ENCODE data around the gene KRT34.
"Not testable (repeated sequence)": the region's sequence is repeated elsewhere in the genome, so short reads cannot be mapped to it uniquely, and the experiment has no call there.

KRT34 gene

DNA sequence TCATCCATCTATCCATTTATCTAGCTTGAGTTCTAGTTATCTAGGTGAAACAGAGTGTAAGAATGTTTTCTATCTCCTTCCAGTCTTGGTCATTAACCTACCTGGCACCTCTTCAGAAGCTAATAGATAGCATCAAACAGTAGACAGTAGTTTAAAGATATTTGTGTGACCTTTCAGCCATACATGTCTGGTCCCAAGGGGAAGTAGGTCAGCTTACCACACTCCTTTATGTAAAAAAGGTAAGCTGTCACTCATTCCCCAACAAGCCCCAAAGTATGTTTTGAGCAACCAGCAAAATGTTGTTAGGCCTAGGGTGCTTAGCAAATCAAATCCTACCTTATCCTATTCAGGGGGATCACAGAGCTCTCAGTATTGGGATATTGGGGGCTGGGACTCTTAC lies 16.0 kb downstream of the KRT34 start:
- no peak for TF ChIP-seq ZNF274 (IDR thresholded peaks at IDR 0.05; ENCODE audit: low read depth, low read length)
- H3K4me3 ChIP-seq (ENCODE audit: low read length) = no peak overlapping the region

DNA sequence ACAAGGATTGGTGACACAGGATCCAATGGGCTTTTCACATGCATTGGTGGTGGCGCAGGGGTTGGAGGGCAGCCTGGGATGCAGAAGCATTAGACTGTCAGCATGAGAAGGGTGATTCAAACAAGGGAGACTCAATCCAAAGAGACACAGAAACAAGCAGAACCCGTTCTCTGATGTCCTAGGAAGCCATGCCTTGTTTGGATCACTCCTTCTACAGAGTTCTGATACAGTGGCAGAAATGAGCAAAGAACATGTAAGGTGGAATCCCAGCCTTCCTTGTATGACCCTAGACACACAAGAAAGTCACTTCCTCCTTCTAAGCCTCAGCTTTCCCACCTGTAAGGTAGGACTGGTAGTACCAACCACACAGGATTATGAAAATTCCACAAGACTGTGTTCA lies 18.2 kb downstream of the KRT34 start:
- H3K4me3 ChIP-seq (ENCODE audit: low read length) = no peak overlapping the region
- TF ChIP-seq ZNF274 (IDR thresholded peaks at IDR 0.05; ENCODE audit: low read depth, low read length) = no peak

DNA sequence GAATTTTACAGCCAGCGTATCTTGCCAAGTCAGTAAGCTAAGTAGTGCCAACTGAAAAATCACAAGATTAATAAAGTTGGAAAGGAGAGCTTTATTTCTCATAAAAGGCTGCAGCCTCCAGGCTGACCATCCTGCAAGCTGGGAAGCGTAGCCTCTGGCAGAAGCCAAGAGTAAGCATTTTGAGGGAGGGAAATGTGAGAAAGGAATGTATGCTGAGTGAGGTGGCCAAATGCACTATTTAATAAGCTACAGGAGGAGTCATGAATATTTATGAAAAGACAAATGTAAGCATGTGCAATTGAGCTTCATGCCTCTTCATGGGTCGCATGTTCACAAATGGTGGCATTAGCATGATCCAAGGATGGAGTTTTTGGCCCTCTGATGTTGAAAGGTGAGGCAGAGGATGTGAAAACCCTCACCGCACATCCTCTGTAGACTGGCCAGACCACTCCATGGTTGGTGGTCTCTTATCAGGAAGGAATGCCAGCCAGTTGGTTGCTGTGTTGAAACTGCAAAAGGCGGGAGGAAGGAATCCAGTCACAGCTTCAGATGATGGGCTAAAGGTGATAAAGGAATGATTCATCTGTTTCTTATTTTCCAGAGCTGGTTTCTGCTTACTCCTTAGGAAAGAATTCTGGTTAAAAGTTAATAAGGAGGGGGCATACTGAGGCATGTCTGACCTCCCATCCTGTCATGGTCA lies 21.7 kb downstream of the KRT34 start:
- no peak overlapping the region for H3K4me3 ChIP-seq (ENCODE audit: low read length)
- no peak for TF ChIP-seq ZNF274 (IDR thresholded peaks at IDR 0.05; ENCODE audit: low read depth, low read length)

DNA sequence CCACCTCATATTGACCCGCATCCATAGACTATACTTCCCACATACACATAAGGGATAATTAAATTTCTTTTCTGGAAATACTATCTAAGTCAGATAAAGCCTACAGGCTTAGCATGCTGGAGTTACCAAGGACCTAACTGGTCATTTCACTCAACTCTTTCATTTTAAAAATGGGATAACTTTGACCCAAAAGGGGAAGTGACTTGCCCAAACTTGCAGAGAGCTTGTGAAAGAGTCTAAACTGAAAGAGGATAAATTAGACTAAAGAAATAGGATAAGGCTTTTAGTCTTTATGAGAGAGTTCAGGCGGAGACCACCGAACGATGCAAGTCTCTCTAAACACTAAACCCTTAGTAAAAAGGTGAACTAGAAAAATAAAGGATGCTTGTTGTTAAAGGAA lies 27.6 kb downstream of the KRT34 start:
- no peak for TF ChIP-seq ZNF274 (IDR thresholded peaks at IDR 0.05; ENCODE audit: low read depth, low read length)
- no peak overlapping the region for H3K4me3 ChIP-seq (ENCODE audit: low read length)

DNA sequence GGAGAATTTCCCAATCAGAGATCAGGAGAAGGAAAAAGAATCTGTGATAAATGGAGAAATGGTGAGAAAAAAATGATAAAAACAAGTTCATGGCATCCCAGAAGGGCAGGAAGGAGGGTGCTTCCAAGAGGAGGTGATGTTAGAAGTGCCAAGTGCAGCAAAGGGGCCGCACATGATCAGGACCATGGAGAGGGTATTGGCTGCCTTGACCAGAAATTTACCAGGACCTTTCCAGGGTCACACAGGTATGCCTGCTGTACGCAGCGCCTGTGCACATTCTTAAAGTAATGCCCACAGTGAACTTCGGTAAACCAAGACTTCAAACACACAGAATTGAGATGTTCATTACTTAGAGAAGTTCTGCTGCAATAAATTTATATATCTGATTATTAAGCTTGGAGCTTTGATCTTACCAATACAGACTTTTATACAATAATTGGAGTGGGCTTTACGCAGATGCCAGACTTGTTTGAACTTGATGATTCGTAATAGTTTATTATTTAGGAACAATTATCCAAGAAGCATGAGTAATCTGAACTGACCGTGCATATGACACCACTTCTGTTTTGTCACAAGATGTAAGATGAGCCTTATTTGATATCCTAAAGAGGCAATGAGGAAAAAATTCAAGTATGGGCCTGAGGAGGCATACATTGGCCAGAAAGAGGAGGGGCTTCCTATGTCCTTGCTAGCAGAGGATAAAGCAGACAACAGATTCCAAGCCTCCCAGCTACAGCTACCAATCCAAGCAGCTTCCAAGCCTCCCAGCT lies 29.3 kb downstream of the KRT34 start:
- TF ChIP-seq ZNF274 (IDR thresholded peaks at IDR 0.05; ENCODE audit: low read depth, low read length) = no peak
- H3K4me3 ChIP-seq (ENCODE audit: low read length) = no peak overlapping the region

DNA sequence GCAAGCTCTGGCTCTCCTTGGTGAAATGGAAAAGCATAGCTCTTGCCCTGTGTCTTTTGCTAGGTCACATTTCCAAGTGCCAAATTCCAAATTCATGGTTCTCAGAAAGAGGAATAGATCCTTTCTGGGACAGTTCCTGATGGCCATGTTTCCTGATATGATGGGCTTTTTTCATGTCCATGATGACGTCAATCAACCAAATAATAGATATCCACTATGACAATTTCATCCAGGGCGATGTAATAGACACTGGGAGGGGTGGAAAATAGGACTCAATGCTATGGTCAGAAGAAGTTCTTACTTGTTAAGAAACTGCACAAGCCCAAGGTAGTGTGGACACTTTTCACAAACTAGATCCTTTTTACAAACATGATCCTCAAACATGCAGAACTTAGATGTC lies 30.9 kb downstream of the KRT34 start:
- no peak for TF ChIP-seq ZNF274 (IDR thresholded peaks at IDR 0.05; ENCODE audit: low read depth, low read length)
- no peak overlapping the region for H3K4me3 ChIP-seq (ENCODE audit: low read length)

DNA sequence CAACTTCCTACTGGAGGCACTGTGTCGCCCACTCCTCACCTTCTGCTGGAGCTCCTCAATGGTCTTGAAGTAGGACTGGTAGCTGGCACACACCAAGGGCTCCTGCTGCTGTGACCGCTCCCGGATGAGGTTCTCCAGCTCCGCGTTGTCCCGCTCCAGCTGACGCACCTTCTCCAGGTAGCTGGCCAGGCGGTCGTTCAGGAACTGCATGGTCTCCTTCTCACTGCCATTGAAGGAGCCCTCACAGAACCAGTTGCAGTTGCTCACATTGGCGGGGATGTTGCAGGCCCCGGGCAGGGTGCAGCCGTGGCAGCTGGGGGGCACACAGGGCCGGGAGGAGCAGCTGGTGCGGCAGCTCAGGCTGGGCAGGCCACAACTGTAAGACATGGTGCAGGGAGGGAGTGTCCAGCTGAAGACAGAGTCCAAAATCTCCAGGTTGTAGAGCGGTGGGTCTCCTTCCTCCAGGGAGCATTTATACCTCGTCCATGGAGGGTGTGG lies 31.7 kb downstream of the KRT34 start, which contains the start of gene KRT33A:
Gene KRT33A, minus strand, starts transcription at position 448 of the 498 bp plus-strand sequence. Its CDS starts 61 bp downstream, at position 387.
- H3K4me3 ChIP-seq (ENCODE audit: low read length) = not testable (repeated sequence)

DNA sequence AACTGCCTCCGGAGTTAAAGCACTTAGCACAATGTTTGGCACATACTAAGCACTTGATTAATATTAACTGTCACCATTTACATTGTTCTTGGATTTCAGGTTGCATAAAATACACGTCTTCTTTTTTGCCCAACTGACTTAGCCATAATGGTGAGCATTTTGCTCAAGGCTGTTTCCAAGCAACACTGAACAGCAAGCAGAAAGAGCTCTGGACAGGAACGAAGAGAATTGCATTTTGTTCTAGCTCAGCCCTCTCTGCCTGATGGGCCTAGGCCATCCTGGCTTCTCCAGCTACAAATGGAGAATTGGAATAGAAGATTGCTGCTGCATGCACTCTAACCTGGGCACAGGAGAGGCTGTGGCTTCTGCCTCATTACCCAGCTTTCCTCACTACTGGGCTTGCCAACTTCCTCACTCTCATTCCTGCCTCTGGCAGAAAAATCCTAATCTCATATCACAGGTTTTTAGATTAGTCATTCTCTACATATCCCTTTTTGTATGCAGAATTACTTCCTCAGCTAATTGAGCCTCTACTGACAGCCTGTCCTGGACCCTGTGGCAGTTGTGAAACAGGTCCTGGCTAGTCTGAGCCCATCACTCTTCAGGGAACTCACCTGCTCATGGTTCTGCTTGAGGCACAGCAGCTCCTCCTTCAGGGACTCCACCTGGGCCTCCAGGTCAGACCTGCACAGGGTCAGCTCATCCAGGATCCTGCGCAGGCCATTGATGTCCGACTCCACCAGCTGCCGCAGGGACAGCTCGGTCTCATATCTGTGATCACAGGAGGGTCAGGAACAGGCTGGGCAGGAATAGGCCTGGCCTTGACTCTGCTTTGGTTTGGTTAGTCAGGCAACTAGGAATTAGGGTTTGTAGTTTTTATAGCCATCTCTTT lies 34.0 kb downstream of the KRT34 start:
- no peak for TF ChIP-seq ZNF274 (IDR thresholded peaks at IDR 0.05; ENCODE audit: low read depth, low read length)
- H3K4me3 ChIP-seq (ENCODE audit: low read length) = no peak overlapping the region

DNA sequence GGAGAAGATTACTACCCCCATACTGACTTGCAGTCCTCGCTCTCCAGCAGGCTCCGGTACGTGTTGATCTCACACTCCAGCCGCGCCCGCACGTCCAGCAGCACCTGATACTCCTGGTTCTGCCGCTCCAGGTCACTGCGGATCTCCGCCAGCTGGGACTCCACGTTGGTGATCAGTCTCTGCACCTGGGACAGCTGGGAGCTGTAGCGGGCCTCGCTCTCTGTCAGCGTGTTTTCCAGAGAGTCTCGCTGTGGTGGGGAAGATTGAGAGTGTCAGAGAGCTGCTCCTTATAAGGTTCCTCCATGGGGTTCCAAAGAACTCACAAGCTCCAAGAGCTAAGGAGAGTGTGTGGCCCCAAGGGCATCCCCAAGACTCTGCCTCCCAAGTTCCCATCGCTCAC lies 35.7 kb downstream of the KRT34 start:
- not testable (repeated sequence) for H3K4me3 ChIP-seq (ENCODE audit: low read length)

DNA sequence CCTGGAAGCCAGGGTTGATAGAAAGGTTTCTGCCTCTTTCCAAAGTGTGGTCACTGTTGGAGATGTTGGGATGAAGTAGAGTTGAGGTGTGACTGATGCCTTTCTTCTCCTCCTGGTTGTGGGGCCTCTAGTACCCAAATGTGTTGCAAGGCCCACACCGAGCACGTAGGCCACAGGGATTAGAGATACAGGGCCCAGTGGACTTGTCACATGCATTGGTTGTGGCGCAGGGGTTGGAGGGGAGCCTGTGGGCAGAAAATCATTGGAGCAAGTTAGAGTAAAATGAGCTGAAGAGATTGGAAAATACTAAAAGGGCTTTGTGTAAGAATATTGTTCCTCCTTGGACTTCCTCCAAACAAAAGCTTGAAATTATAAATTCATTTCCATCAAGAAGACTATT lies 36.1 kb downstream of the KRT34 start:
- no peak overlapping the region for H3K4me3 ChIP-seq (ENCODE audit: low read length)
- TF ChIP-seq ZNF274 (IDR thresholded peaks at IDR 0.05; ENCODE audit: low read depth, low read length) = no peak

DNA sequence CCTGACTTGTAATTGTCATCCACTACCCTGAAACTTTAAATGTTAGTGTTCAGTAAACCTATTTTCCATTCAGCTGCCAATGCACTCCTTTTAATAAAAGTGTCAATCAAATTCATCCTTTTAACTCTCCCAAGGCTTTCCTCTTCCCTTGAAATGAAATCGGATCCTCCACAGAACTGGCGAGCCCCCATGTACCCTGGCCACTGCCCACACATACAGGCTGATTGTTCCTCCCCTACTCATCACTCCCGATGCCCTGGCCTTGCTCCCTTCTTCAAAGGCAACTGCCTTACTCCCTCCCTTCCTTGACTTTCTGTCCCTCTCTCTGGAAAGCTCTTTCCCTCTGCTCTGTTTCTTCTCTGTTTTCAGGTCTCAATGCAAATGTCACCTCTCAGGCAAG lies 39.1 kb downstream of the KRT34 start:
- TF ChIP-seq ZNF274 (IDR thresholded peaks at IDR 0.05; ENCODE audit: low read depth, low read length) = no peak
- H3K4me3 ChIP-seq (ENCODE audit: low read length) = no peak overlapping the region

DNA sequence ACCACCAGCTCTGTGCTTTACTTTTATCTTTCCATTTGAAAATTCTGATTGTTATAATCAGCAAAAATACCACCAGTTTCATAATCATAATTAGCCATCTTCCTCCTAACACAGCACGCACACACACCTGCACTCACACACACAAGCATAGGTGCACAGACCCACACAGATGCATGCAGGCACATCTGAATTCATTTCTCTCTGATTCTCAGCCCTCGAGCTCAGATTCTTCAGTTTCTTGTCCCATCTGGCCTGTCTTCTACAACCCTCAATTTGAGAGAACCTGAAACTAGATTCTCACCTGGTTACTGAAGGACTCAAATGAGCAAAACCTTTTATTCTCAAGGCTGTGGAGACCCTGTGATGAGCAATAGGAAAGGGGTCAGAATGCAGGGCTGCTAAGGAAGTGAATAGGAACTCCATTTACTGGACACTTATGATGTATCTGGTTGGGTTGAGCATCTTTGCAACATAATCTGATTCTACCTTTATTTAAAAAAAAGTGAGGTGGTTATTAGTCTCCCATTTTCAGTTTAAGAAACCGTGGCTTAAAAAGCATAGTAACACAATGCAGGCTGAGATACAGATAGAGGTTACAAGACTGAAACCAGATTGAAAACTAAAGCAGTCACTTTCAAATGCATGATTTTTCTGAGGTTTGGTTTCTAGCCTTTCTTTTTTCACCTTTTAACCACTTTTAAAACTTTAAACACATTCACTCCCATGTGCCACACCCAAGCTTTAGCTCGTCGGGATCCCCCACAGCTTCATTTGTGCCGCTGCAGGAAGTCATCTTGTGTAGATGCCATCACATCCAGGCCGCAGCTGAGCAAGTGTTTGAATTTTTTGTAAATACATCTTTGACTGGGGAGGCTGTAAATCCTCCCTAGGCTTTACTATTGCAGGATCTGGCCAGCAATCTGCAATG lies 40.9 kb downstream of the KRT34 start:
- peak overlapping the region; percentile 34; the same call in 1 of the 2 replicates for H3K4me3 ChIP-seq (ENCODE audit: low read length)
- no peak for TF ChIP-seq ZNF274 (IDR thresholded peaks at IDR 0.05; ENCODE audit: low read depth, low read length)

DNA sequence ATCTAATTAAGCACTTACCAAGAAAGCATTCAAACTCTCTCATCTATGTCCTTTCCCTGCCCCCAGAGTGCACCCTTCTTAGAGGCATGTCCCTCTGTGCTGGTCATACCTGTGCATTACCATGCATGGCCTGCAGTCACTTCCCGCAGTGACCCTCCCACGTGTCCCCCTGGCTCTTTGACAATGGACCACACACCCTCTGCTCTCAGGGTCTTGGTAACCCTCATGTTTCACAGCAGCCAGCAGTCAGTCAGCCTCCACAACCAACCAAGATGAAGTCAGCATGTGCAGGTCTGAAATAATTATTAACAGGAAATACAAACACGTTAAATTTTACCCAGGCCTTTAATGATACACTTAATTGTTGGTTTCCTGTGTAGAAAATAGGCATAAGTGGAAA lies 41.6 kb downstream of the KRT34 start:
- H3K4me3 ChIP-seq (ENCODE audit: low read length) = no peak overlapping the region; the same call in 1 of the 2 replicates
- no peak for TF ChIP-seq ZNF274 (IDR thresholded peaks at IDR 0.05; ENCODE audit: low read depth, low read length)
